NCI-H526 (cell line): ENCODE results near the gene RECK.
"Not testable (repeated sequence)": the region's sequence is repeated elsewhere in the genome, so short reads cannot be mapped to it uniquely, and the experiment has no call there.

ENCODE experiments used
- DNase-seq, 2 experiments: peaks; one replicate each; lab custom pipeline; 2025; lab: John Stamatoyannopoulos, UW

The RECK gene

GRCh38 chr9:36036780-36037548 lies at the start of gene RECK:
Gene RECK, plus strand, starts transcription at chr9:36036913. Its CDS starts 86 bp downstream, at chr9:36036999.
- peak; percentile 48 to 92 for DNase-seq

GRCh38 chr9:35990155-35990554 lies 46.6 kb upstream of the RECK start:
- no peak for DNase-seq

- DNase-seq = not testable (repeated sequence)
These were observed 43.6 kb upstream of the RECK start for GRCh38 chr9:35993136-35993535.

- DNase-seq = no peak
These were observed 42.6 kb upstream of the RECK start for GRCh38 chr9:35993976-35994720.

- DNase-seq = no peak
These were observed 41.8 kb upstream of the RECK start for GRCh38 chr9:35994959-35995358.

GRCh38 chr9:35996358-35996970 lies 40.2 kb upstream of the RECK start:
- DNase-seq = no peak

- not testable (repeated sequence) for DNase-seq
These were observed 39.7 kb upstream of the RECK start for GRCh38 chr9:35997016-35997415.

GRCh38 chr9:35998333-35998732 lies 38.4 kb upstream of the RECK start:
- DNase-seq = no peak

GRCh38 chr9:36005891-36006290 lies 30.8 kb upstream of the RECK start:
- DNase-seq = no peak

- no peak for DNase-seq
These were observed 30.0 kb upstream of the RECK start for GRCh38 chr9:36006549-36007315.

GRCh38 chr9:36007316-36007708 lies 29.4 kb upstream of the RECK start:
- DNase-seq = no peak

- no peak for DNase-seq
These were observed 28.9 kb upstream of the RECK start for GRCh38 chr9:36007852-36008251.

- DNase-seq = peak; percentile 56 to 83
These were observed 27.9 kb upstream of the RECK start for GRCh38 chr9:36008774-36009300.

GRCh38 chr9:36011379-36011778 lies 25.3 kb upstream of the RECK start:
- no peak for DNase-seq

GRCh38 chr9:36017278-36017677 lies 19.4 kb upstream of the RECK start:
- no peak for DNase-seq

GRCh38 chr9:36018129-36018528 lies 18.6 kb upstream of the RECK start:
- DNase-seq = no peak

- no peak for DNase-seq
These were observed 17.6 kb upstream of the RECK start for GRCh38 chr9:36018891-36019720.

GRCh38 chr9:36021968-36022367 lies 14.7 kb upstream of the RECK start:
- DNase-seq = no peak

- DNase-seq = peak; percentile 38 to 81
These were observed 13.3 kb upstream of the RECK start for GRCh38 chr9:36023260-36024048.

- DNase-seq = no peak
These were observed 11.0 kb upstream of the RECK start for GRCh38 chr9:36025746-36026145.
